Measurements from ENCODE around the gene ENTREP3.

GRCh38 chr1:155267373-155267772 lies 12.1 kb upstream of the ENTREP3 start:
- TF ChIP-seq CTCF (conservative IDR thresholded peaks at IDR 0.05; ENCODE audit: low read depth, low read length) (no peak), EZH2 (IDR thresholded peaks at IDR 0.05; ENCODE audit: borderline replicate concordance, low read depth, low read length, poor library complexity, severe bottlenecking) (no peak)

All from A673 (cell line).